Measurements from ENCODE around the gene SPINK2.

SPINK2 gene

GRCh38 chr4:56859841-56860240 is 38.3 kb upstream of the SPINK2 start:
- WGBS (ENCODE audit: extremely low coverage, insufficient coverage, low lambda C conversion rate) = no CpG with 5 or more reads among the region's 5 CpGs
- H3K27me3 ChIP-seq (ENCODE audit: insufficient read depth, low read length, poor library complexity) = no peaks in the 10 kb centered on the region
- H3K27ac ChIP-seq (ENCODE audit: low read depth, low read length) = no peak overlapping the region
- H2AK5ac ChIP-seq (ENCODE audit: low read length) = no peak overlapping the region
- DNase-seq = no peak
- no peak overlapping the region for H3K23ac ChIP-seq (ENCODE audit: low read length)
- no peak overlapping the region for H3K4me3 ChIP-seq (ENCODE audit: low read length)
- H4K8ac ChIP-seq (ENCODE audit: low read depth, low read length) = no peak overlapping the region
- H3K4me1 ChIP-seq (ENCODE audit: control insufficient read depth, low read depth, low read length) = no peaks in the 10 kb centered on the region
- H3K56ac ChIP-seq (ENCODE audit: low read length) = no peak overlapping the region
- H3K4me2 ChIP-seq (ENCODE audit: low read length) = no peak overlapping the region
- no peak overlapping the region for H3K4ac ChIP-seq (ENCODE audit: low read depth, low read length)
- H3K36me3 ChIP-seq (ENCODE audit: control insufficient read depth, insufficient read depth, low read length) = no peaks in the 10 kb centered on the region
- no peak overlapping the region for H2BK5ac ChIP-seq (ENCODE audit: low read length)
- H2BK120ac ChIP-seq (ENCODE audit: low read depth, low read length) = no peak overlapping the region
- no peak overlapping the region for H2BK15ac ChIP-seq (replicated peaks; ENCODE audit: low read depth)
- no peaks in the 10 kb centered on the region for H3K79me1 ChIP-seq (ENCODE audit: low read length)
- no peaks in the 10 kb centered on the region for H3K79me2 ChIP-seq (ENCODE audit: control insufficient read depth, insufficient read depth, low read length)
- H3K18ac ChIP-seq (ENCODE audit: low read length) = no peak overlapping the region
- no peak overlapping the region for H4K5ac ChIP-seq (ENCODE audit: low read length)
- H3K9ac ChIP-seq (ENCODE audit: low read length) = no peak overlapping the region

- Histone ChIP-seq H3K27ac (ENCODE audit: low read depth, low read length) (no peak overlapping the region), H3K27me3 (ENCODE audit: insufficient read depth, low read length, poor library complexity) (no peaks in the 10 kb centered on the region), H2BK5ac (ENCODE audit: low read length) (no peak overlapping the region), H3K79me2 (ENCODE audit: control insufficient read depth, insufficient read depth, low read length) (no peaks in the 10 kb centered on the region), H3K4ac (ENCODE audit: low read depth, low read length) (no peak overlapping the region), H3K4me3 (ENCODE audit: low read length) (no peak overlapping the region), H3K36me3 (ENCODE audit: control insufficient read depth, insufficient read depth, low read length) (no peaks in the 10 kb centered on the region), H4K8ac (ENCODE audit: low read depth, low read length) (no peak overlapping the region), H3K79me1 (ENCODE audit: low read length) (no peaks in the 10 kb centered on the region), H2AK5ac (ENCODE audit: low read length) (no peak overlapping the region), H3K4me1 (ENCODE audit: control insufficient read depth, low read depth, low read length) (no peaks in the 10 kb centered on the region), H3K9ac (ENCODE audit: low read length) (no peak overlapping the region), H2BK120ac (ENCODE audit: low read depth, low read length) (no peak overlapping the region), H4K5ac (ENCODE audit: low read length) (no peak overlapping the region), H3K18ac (ENCODE audit: low read length) (no peak overlapping the region), H2BK15ac (replicated peaks; ENCODE audit: low read depth) (no peak overlapping the region), H3K23ac (ENCODE audit: low read length) (no peak overlapping the region), H3K56ac (ENCODE audit: low read length) (no peak overlapping the region), H3K4me2 (ENCODE audit: low read length) (no peak overlapping the region)
- WGBS (ENCODE audit: extremely low coverage, insufficient coverage, low lambda C conversion rate) = no CpG with 5 or more reads among the region's 2 CpGs
- DNase-seq = no peak
Observed at GRCh38 chr4:56857601-56858309, 36.3 kb upstream of the SPINK2 start.

- no peak overlapping the region for H2BK5ac ChIP-seq (ENCODE audit: low read length)
- no peak overlapping the region for H3K23ac ChIP-seq (ENCODE audit: low read length)
- no CpG with 5 or more reads among the region's 5 CpGs for WGBS (ENCODE audit: extremely low coverage, insufficient coverage, low lambda C conversion rate)
- H2BK15ac ChIP-seq (replicated peaks; ENCODE audit: low read depth) = no peak overlapping the region
- no peak overlapping the region for H3K18ac ChIP-seq (ENCODE audit: low read length)
- H3K4me2 ChIP-seq (ENCODE audit: low read length) = no peak overlapping the region
- no peaks in the 10 kb centered on the region for H3K27me3 ChIP-seq (ENCODE audit: insufficient read depth, low read length, poor library complexity)
- H3K4ac ChIP-seq (ENCODE audit: low read depth, low read length) = no peak overlapping the region
- H3K56ac ChIP-seq (ENCODE audit: low read length) = no peak overlapping the region
- H4K5ac ChIP-seq (ENCODE audit: low read length) = no peak overlapping the region
- DNase-seq = no peak
- no peaks in the 10 kb centered on the region for H3K36me3 ChIP-seq (ENCODE audit: control insufficient read depth, insufficient read depth, low read length)
- no peak overlapping the region for H3K4me3 ChIP-seq (ENCODE audit: low read length)
- no peaks in the 10 kb centered on the region for H3K79me1 ChIP-seq (ENCODE audit: low read length)
- H2AK5ac ChIP-seq (ENCODE audit: low read length) = no peak overlapping the region
- no peak overlapping the region for H3K27ac ChIP-seq (ENCODE audit: low read depth, low read length)
- H4K8ac ChIP-seq (ENCODE audit: low read depth, low read length) = no peak overlapping the region
- no peak overlapping the region for H3K9ac ChIP-seq (ENCODE audit: low read length)
- no peaks in the 10 kb centered on the region for H3K79me2 ChIP-seq (ENCODE audit: control insufficient read depth, insufficient read depth, low read length)
- no peak overlapping the region for H2BK120ac ChIP-seq (ENCODE audit: low read depth, low read length)
- no peaks in the 10 kb centered on the region for H3K4me1 ChIP-seq (ENCODE audit: control insufficient read depth, low read depth, low read length)
Observed at GRCh38 chr4:56856656-56857055, 35.2 kb upstream of the SPINK2 start.

- no peaks in the 10 kb centered on the region for H3K36me3 ChIP-seq (ENCODE audit: control insufficient read depth, insufficient read depth, low read length)
- no peak overlapping the region for H3K18ac ChIP-seq (ENCODE audit: low read length)
- H2BK5ac ChIP-seq (ENCODE audit: low read length) = no peak overlapping the region
- H3K79me1 ChIP-seq (ENCODE audit: low read length) = no peaks in the 10 kb centered on the region
- H2BK15ac ChIP-seq (replicated peaks; ENCODE audit: low read depth) = no peak overlapping the region
- no peak overlapping the region for H3K56ac ChIP-seq (ENCODE audit: low read length)
- no peak overlapping the region for H3K4ac ChIP-seq (ENCODE audit: low read depth, low read length)
- no peaks in the 10 kb centered on the region for H3K27me3 ChIP-seq (ENCODE audit: insufficient read depth, low read length, poor library complexity)
- H2BK120ac ChIP-seq (ENCODE audit: low read depth, low read length) = no peak overlapping the region
- no CpG with 5 or more reads among the region's 1 CpG for WGBS (ENCODE audit: extremely low coverage, insufficient coverage, low lambda C conversion rate)
- H3K27ac ChIP-seq (ENCODE audit: low read depth, low read length) = no peak overlapping the region
- H3K23ac ChIP-seq (ENCODE audit: low read length) = no peak overlapping the region
- H3K79me2 ChIP-seq (ENCODE audit: control insufficient read depth, insufficient read depth, low read length) = no peaks in the 10 kb centered on the region
- H4K5ac ChIP-seq (ENCODE audit: low read length) = no peak overlapping the region
- H3K4me3 ChIP-seq (ENCODE audit: low read length) = no peak overlapping the region
- H3K9ac ChIP-seq (ENCODE audit: low read length) = no peak overlapping the region
- no peaks in the 10 kb centered on the region for H3K4me1 ChIP-seq (ENCODE audit: control insufficient read depth, low read depth, low read length)
- no peak overlapping the region for H2AK5ac ChIP-seq (ENCODE audit: low read length)
- no peak overlapping the region for H3K4me2 ChIP-seq (ENCODE audit: low read length)
- no peak for DNase-seq
- H4K8ac ChIP-seq (ENCODE audit: low read depth, low read length) = no peak overlapping the region
Observed at GRCh38 chr4:56850910-56851309, 29.4 kb upstream of the SPINK2 start.

- H2AK5ac ChIP-seq (ENCODE audit: low read length) = no peak overlapping the region
- H3K4ac ChIP-seq (ENCODE audit: low read depth, low read length) = no peak overlapping the region
- H3K18ac ChIP-seq (ENCODE audit: low read length) = no peak overlapping the region
- H3K27ac ChIP-seq (ENCODE audit: low read depth, low read length) = no peak overlapping the region
- H2BK15ac ChIP-seq (replicated peaks; ENCODE audit: low read depth) = no peak overlapping the region
- H3K9ac ChIP-seq (ENCODE audit: low read length) = no peak overlapping the region
- H4K8ac ChIP-seq (ENCODE audit: low read depth, low read length) = no peak overlapping the region
- no peak overlapping the region for H3K23ac ChIP-seq (ENCODE audit: low read length)
- no peak overlapping the region for H3K4me2 ChIP-seq (ENCODE audit: low read length)
- H3K4me1 ChIP-seq (ENCODE audit: control insufficient read depth, low read depth, low read length) = peaks cover 5% of the 10 kb centered on the region
- no peaks in the 10 kb centered on the region for H3K27me3 ChIP-seq (ENCODE audit: insufficient read depth, low read length, poor library complexity)
- no peak overlapping the region for H3K4me3 ChIP-seq (ENCODE audit: low read length)
- H2BK120ac ChIP-seq (ENCODE audit: low read depth, low read length) = no peak overlapping the region
- WGBS (ENCODE audit: extremely low coverage, insufficient coverage, low lambda C conversion rate) = no CpG with 5 or more reads among the region's 4 CpGs
- no peak overlapping the region for H2BK5ac ChIP-seq (ENCODE audit: low read length)
- H3K79me1 ChIP-seq (ENCODE audit: low read length) = no peaks in the 10 kb centered on the region
- peak; percentile 72 for DNase-seq
- H4K5ac ChIP-seq (ENCODE audit: low read length) = no peak overlapping the region
- no peak overlapping the region for H3K56ac ChIP-seq (ENCODE audit: low read length)
- H3K79me2 ChIP-seq (ENCODE audit: control insufficient read depth, insufficient read depth, low read length) = no peaks in the 10 kb centered on the region
- no peaks in the 10 kb centered on the region for H3K36me3 ChIP-seq (ENCODE audit: control insufficient read depth, insufficient read depth, low read length)
Observed at GRCh38 chr4:56844802-56845580, 23.5 kb upstream of the SPINK2 start.
